NCI-H524 (cell line): ENCODE data around the gene SRGAP2C.
"Not testable (repeated sequence)": the region's sequence is repeated elsewhere in the genome, so short reads cannot be mapped to it uniquely, and the experiment has no call there.

Source experiments
- DNase-seq, 2 experiments: peaks; one replicate each; lab custom pipeline; 2025; lab: John Stamatoyannopoulos, UW

SRGAP2C gene

DNA sequence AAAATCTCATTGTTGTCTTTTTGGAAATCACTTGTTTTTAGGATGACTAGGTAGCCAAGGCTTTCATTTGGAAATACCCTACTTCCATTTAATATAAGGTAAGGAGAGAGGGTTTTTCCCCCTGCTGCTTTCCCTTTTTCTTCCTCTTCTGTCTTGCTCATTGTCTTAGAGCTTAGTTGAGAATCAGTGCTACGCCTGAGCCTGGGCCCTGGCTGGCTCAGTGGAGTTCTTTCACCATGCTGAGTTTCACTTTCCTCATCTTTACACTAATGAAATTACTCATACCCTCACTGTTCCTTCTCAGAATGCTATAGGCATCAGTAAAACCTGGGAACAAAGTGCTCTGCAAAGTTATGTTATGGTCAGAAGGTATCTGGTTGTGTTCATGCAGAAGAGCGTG lies 154.8 kb downstream of the SRGAP2C start:
- not testable (repeated sequence) for DNase-seq

GRCh38 chr1:121343311-121343906 lies 158.6 kb downstream of the SRGAP2C start:
- not testable (repeated sequence) for DNase-seq

DNA sequence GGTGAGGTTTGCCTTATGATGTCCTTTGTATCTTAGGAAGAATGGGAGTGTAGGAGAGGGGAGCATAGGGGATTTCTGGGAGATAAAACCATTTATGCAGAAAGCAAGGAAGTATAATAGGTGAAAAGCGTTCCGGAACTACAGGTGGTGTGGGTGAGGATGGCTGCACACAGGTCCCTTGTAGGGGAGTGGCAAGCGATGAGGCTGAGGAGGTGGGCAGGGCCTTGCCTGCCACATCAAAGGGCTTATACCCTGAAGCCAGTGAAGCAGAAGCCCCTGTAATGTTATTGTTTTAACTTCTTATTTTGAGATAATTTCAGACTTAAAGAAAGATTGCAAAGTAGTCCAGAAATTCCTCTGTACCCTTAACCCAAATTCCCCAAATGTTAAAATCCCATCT lies 159.6 kb downstream of the SRGAP2C start:
- DNase-seq: not testable (repeated sequence)

GRCh38 chr1:121346654-121347053 lies 161.9 kb downstream of the SRGAP2C start:
- not testable (repeated sequence) for DNase-seq

DNA sequence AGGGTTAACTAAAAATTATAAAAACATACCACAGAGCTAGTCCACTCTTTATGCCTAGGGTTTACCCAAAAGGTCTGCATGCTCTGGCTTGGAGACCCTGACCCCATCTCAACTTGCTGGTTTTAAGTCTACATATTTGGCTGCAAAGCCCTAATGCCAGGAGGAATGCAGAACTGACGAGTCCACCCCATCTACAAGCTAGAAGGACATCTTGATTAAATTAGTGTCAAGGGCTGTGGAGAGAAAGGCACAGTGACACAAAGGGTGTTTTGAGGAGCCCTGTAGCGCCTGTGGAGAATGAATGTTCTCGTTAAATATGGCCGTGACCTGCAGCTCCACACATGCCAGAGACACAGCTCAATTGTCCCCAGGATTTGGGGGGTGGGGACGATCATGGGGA lies 162.7 kb downstream of the SRGAP2C start:
- DNase-seq: not testable (repeated sequence)

DNA sequence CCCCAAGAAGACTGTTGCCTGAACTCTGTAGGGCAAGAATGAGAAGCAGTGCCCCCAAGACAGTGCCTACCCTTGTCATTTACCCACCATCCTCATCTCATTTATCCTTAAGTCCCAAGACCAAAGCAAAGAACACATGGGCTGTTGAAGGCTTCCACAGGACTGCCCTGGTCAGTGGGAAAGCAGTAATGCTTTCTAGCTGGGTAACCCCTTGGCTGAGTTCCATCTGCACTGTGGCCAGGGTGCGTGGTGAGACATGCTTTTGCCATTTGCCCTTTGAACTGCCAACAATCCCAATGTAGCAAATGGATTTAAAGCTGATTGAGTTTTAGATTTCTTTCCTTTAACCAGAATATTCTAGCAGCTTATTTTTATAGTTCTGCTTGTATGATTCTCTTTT lies 163.3 kb downstream of the SRGAP2C start:
- DNase-seq: not testable (repeated sequence)

DNA sequence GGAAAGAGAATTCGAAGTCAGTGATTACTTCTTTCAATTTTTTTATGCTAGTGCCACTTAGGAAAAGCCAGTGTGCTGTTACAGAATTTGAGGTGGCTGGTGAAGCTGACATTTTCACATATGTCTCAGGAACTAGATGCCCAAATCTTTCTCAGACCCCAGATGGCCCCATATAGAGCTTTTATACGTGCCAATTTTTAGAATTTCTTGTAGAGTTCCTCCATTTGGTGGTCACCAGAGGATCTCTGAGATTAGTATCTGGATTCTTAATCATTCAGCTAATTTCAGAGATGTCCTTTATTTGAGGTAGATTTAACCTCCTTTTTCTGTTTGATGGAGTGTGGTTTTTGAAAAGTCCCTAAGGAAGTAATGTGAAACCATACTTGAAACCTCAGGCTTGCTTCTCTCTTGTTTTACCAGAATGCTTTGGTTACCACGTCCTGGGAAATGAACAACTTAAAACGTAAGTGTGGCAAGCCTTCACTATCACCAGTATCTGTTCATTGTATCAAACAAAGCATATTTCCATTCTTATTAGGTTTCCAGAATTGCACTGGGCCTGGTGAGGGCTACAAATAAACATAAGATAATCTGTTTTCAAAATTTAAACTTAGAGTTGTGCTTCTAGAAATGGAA lies 164.7 kb downstream of the SRGAP2C start:
- DNase-seq: not testable (repeated sequence)

DNA sequence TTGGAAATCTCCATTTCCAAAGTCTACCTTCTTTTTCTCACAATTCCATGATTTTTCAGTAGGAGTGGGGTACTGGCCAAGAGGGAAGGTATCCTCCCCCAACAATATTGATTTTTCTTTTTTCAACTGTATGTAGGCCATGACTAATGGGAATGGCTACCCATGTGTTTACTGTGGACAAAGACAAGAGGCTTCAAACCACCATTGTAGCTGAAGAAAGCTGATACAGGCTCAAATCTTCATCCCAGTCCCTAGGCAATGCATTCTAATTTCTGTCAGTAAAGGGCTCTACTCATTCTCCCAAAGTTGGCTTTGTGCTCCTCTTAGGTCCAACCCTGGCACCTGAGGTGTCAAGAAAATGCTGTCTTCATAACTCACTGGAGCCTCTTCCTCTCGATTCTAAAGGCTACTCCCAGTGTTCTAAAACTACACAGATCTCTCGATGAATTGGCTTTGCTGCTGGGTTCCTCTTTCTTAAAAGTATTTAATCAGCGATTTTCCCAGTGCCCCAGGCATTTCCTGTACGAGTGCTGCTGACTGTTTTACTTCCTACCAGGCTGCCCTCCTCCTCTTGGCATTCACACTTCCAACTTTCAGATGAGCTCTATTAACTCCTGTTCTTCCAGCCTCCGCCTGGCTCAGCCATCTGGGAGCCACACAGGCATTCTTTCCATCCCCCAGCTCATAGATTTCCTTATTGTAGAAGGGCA lies 171.1 kb downstream of the SRGAP2C start:
- not testable (repeated sequence) for DNase-seq

GRCh38 chr1:121356819-121357218 lies 172.0 kb downstream of the SRGAP2C start:
- not testable (repeated sequence) for DNase-seq

- DNase-seq: not testable (repeated sequence)
Measured at GRCh38 chr1:121360531-121360930, 175.8 kb downstream of the SRGAP2C start.

DNA sequence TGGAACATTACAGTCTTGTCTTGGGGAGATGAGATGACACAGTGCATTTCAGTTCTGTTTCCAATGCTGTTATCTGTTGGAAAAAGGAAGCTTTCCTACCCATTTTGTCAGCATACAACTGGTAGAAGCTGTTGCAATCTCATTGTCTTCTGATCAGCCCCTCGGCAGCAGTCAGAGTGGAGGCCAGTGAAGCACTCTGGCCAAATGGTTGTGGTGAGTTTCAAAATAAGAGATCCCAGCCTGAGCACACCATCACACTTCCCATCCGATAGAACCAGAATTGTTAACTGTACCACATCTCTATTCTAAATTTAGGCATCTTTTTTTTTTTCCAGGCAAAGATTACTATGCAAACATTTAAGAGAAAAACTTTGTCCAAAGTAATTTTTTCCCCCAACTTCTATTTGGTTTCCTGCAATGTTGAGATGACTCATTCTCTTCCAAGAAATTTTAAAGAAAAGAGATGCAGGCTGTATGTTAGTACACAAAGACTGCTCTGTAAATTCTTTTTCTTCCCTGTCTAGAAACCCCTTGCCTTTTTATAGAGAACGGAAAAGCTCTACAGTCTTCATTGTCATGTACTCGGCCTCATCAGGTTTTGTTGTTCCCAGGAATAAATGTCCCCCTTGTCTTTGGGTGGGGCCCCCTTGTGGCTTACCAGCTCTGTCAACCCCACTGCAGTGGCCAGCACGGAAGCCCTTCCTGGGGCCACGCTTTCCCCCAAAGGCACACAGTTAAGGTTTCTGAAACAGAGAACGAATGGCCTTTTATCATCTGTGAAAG lies 176.9 kb downstream of the SRGAP2C start:
- DNase-seq: not testable (repeated sequence)

DNA sequence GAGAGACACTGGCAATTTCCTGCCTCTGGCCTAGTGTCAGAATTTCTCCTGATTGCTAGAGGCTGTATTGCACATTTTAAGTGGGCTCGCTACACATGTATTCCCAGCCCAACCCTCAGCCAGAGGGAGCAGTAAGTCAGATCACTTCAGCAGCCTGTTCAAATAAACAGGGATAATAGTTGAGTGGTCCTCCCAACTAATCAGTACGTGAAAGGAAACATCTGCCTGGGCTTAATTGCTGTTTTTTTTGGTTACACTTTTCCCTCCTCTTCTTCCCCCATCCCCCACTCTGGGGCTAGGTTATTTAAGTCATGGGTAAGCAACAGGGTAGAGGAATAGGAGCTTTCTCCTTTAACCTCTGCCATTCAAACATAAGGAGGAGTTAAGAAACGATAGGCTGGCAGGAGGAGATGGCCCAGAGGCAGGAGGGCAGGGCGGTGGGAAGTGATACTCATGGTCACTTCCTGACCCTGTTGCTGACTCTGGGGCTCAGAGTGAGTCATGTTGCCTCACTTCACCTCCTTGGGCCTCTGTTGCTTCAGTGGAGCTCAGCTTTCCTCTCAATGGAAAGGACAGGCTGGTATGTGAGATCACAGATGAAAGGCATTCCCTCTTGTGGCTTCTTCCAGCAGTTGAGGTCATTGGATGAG lies 177.6 kb downstream of the SRGAP2C start:
- not testable (repeated sequence) for DNase-seq

- DNase-seq: not testable (repeated sequence)
Measured at GRCh38 chr1:121365316-121365715, 180.5 kb downstream of the SRGAP2C start.

DNA sequence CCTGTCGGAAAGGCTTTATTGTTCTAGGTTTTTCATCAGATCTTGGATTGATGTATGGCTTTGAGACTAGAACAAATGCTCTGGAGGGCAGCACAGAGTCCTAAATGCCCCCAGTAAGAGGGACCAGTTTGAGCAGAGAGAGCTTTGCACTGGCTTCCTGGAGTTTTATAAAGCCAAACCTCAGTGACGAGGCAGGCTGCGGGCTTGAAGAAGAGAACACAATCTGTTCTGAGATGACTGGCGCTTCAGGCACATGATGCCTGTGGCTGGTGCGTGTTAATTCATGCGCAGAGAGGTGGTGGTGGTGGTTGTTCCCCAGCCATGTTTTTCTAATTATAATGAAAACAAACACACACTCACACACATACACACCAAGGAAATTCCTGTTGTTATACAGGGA lies 180.9 kb downstream of the SRGAP2C start:
- DNase-seq: not testable (repeated sequence)

DNA sequence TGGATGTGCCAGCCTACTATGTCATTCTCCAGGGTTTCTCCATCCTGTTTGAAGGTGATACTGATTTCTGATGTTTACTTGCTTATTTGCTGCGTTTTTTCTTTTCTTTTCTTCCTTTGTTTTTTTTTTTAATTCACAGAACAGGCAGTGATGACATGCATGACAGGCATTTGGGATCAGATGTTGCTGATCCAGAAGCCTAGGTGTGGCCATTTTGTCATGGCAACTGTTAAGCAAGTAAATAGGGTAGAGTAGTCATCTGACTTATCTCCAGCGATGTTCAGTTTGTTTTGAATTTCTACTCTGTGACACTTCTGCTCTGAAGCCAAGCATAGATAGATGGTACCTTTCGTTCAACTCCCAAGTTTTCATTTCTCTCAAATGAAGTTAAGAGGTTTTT lies 181.4 kb downstream of the SRGAP2C start:
- not testable (repeated sequence) for DNase-seq

DNA sequence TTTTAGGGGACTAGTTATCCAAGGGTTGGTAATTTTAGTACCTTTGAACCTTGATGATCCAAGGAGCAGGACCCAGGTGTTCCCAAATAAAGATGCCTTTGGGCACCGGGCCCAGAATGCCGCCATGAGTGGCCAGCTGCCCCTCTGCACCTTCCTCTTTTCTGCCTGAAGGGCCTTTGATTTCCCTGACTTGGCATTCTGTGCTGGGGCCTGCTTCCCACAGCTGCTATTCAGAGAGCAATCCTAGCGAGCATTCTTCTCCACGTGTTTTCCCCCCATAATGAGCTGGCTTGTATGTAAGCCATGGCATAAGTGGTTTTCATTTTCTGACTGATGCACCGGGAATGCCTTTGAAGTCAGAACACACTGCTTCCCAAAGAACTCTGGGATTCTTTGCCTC lies 184.1 kb downstream of the SRGAP2C start:
- not testable (repeated sequence) for DNase-seq

- DNase-seq: not testable (repeated sequence)
Measured at GRCh38 chr1:121369959-121370358, 185.2 kb downstream of the SRGAP2C start.

DNA sequence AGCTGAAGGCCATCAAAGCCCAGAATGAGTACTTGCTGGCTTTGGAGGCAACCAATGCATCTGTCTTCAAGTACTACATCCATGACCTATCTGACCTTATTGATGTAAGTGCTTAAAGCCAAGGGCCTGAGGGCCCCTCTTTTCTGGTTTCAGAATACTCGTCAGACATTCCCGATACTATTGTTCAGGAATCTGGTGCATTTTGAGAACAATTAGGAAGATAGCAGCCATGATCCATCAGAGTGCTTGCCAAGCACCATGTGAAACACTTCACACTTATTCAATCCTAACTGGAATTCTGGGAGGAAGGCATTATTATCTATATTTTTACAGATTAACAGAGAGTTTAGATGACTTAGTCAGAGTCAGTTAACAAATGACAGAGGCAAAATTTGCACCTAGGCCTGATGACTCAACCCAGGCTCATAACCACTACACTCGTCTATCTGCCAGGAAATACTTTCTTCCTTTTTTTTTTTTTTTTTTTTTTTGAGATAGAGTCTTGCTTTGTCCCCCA lies 190.1 kb downstream of the SRGAP2C start:
- DNase-seq: not testable (repeated sequence)

- not testable (repeated sequence) for DNase-seq
Measured at GRCh38 chr1:121376986-121377385, 192.2 kb downstream of the SRGAP2C start.

- not testable (repeated sequence) for DNase-seq
Measured at GRCh38 chr1:121378757-121379156, 194.0 kb downstream of the SRGAP2C start.

GRCh38 chr1:121384754-121385153 lies 200.0 kb downstream of the SRGAP2C start:
- not testable (repeated sequence) for DNase-seq
